22Rv1 (cell line): Measurements from ENCODE around the gene RASSF4.
A peak's percentile ranks its signal among the peaks of the same experiment; 100 is the strongest.
"Not testable (repeated sequence)": the region's sequence is repeated elsewhere in the genome, so short reads cannot be mapped to it uniquely, and the experiment has no call there.

Source experiments
- H3K27ac ChIP-seq: fragments of 450-650 bp; 2 replicates; pipeline ENCODE4 v1.5.1; 2017
- ZFX ChIP-seq: fragments of 450-650 bp; IDR thresholded peaks from 2 replicates; pipeline ENCODE4 v1.6.1; 2017; ENCODE audit warnings: antibody characterized with exemption, borderline replicate concordance
- TF ChIP-seq, protein P1 (sequence below): fragments of 450-650 bp; IDR thresholded peaks from 2 replicates; pipeline ENCODE4 v1.5.1; 2017; ENCODE audit warnings: mild to moderate bottlenecking

The RASSF4 gene

DNA sequence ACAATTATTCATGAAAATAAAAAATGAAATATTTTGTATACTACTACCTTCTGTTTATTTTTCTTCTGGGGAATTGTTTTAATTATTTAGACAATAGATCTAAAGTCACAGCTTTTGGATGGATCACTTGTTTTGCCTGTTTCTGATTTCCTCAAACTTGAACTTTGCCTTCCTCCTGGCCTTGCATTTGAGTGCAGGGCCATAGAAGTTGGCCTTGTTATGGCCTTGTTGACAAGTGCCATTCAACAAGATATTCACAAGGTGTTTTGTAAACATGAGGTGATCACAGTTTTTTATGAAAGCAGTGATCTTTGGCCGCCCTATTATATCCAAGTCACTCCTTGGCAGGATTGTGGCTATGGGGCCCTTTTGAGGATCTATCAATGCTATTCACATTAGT is 45.7 kb downstream of the RASSF4 start:
- no peak overlapping the region for H3K27ac ChIP-seq
- no peak for TF ChIP-seq ZFX
- TF ChIP-seq, protein P1, sequence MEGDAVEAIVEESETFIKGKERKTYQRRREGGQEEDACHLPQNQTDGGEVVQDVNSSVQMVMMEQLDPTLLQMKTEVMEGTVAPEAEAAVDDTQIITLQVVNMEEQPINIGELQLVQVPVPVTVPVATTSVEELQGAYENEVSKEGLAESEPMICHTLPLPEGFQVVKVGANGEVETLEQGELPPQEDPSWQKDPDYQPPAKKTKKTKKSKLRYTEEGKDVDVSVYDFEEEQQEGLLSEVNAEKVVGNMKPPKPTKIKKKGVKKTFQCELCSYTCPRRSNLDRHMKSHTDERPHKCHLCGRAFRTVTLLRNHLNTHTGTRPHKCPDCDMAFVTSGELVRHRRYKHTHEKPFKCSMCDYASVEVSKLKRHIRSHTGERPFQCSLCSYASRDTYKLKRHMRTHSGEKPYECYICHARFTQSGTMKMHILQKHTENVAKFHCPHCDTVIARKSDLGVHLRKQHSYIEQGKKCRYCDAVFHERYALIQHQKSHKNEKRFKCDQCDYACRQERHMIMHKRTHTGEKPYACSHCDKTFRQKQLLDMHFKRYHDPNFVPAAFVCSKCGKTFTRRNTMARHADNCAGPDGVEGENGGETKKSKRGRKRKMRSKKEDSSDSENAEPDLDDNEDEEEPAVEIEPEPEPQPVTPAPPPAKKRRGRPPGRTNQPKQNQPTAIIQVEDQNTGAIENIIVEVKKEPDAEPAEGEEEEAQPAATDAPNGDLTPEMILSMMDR, result no peak

DNA sequence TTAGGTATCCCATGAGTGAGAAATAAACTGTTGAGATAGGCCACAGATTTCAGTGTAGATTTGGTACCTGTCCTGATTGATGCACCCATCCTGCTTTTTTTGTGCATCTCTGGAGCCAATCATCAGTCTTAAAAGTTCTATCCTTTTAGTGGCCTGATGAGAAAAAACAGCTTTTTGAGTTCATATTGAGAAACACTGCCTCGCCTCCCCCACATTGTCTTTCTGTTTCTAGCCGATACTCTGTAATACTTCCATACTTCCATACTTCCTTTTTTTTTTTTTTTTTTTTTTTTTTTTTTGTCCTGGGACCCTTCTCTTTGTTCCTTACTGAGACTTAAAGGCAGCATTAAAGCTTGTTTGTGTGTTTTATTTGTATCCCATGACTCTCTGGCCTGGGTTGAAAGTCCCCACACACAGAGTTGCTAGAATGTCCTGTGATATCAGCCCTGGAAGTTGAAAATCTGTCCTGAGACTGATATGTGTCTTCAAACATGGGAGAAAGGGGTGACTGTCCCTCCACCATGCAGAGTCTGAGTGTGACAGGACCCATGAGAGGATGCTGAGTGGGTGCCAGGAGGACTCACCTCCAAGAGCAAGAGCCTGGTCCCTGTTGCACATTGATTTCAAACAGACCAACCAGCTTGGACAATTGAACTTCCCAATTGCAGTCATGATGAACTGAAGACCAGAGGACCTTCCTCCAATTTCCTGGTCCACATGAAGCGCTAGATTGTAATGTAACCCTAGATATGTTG is 46.9 kb downstream of the RASSF4 start:
- no peak overlapping the region for H3K27ac ChIP-seq
- no peak for TF ChIP-seq ZFX
- TF ChIP-seq, protein P1, result no peak

DNA sequence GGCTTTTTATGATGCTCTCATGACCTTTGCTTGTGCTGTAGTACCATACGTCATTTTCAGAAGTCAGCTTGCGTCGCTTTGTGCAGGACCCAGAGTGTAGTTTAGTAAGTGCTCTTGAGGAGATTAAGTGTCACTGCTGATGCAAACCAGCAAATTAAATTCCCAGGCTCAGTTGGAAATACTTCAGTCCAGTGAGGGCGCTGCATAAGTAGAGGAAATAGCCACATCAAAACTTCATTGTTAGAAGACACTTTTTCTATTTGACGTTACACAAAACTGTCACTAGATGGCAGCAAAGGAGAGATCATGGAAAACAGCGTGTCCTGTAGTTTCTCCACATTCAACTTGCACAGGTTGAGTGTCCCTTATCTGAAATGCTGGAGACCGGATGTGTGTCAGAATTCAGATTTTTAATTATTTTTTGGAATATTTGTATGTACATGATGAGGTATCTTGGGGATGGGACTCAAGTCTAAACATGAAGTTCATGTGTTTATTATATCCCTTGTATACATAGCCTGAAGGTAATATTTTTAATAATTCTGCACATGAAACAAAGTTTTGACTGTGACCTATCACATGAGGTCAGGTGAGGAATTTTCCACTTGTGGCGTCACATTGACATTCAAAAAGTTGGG is 49.0 kb downstream of the RASSF4 start:
- TF ChIP-seq, protein P1, result peak; percentile 83
- TF ChIP-seq ZFX, result no peak
- no peak overlapping the region for H3K27ac ChIP-seq

DNA sequence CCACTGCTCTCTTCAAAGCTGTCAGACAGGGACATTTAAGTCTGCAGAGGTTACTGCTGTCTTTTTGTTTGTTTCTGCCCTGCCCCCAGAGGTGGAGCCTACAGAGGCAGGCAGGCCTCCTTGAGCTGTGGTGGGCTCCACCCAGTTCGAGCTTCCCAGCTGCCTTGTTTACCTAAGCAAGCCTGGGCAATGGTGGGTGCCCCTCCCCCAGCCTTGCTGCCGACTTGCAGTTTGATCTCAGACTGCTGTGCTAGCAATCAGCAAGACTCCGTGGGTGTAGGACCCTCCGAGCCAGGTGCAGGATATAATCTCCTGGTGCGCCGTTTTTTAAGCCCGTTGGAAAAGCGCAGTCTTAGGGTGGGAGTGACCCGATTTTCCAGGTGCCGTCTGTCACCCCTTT is 55.0 kb downstream of the RASSF4 start:
- H3K27ac ChIP-seq, result not testable (repeated sequence)

DNA sequence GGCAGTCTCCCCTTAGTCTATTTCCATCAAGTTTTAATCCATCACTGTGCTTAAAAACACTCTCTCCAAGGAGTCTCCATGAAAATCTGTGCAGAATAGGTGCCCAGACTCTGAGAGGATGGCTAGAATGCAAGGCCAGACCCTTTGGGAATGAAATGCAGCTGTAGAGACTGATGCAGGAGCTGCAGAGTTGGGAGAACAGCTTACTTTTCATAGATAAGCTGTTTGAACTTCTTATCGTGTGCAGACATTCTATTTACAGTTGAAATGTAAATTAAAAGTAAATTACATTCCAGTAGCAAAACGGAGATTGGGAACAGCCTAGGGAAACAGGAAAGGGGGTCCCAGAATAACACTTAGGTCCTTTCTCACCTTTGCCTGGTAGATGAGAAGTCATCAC is 56.0 kb downstream of the RASSF4 start:
- TF ChIP-seq ZFX, result no peak
- TF ChIP-seq, protein P1, result no peak
- H3K27ac ChIP-seq, result no peak overlapping the region

DNA sequence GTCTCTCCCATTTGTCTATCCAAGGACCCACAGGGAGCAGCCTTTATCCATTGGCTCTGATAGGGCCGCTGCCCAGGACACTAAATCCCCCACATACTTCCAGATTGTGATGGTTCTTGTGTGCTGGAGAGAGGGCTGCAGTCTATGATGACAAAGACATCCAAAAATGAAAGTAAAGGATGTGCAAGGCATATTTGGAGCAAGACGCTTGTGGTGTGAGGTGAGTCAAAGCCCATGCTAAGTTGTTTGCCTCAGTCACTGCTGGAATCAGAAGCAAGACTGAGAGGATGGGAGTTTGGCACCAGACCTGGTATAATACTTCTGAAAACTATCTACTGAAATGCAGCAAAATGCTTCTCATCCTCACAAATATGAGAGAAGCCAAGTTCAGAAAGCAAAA is 63.8 kb downstream of the RASSF4 start:
- no peak overlapping the region for H3K27ac ChIP-seq

DNA sequence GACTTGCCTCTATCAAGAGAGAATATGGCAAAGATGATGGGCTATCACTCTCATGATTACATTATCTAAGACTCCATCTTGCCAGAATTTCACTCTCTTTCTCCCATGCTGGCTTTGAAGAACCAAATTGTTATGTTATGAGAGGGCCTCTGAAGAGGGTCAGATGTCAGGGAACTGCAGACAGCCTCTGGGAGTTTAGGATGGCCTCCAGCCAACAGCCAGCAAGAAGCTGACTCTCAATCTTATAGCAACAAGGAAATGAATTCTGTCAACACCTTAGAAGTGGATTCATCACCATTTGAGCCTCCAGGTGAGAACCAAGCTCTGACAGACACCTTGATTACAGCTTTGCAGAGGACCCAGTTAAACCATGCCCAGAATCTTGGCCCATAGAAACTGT is 74.7 kb downstream of the RASSF4 start:
- TF ChIP-seq, protein P1, result no peak
- no peak for TF ChIP-seq ZFX
- no peak overlapping the region for H3K27ac ChIP-seq

More for the DNA sequence above, 63.8 kb downstream of the RASSF4 start:
- no peak for TF ChIP-seq ZFX
- TF ChIP-seq, protein P1, result no peak
